Measurements from ENCODE around the gene CRACDL.

The CRACDL gene

GRCh38 chr2:98800330-98801064 lies 135.5 kb downstream of the CRACDL start:
- no peak for DNase-seq

GRCh38 chr2:98799375-98800329 lies 136.4 kb downstream of the CRACDL start:
- DNase-seq: no peak

GRCh38 chr2:98796775-98797544 lies 139.1 kb downstream of the CRACDL start:
- DNase-seq: no peak

- no peak for DNase-seq
These were observed 139.9 kb downstream of the CRACDL start for GRCh38 chr2:98795891-98796676.

- no peak for DNase-seq
These were observed 141.9 kb downstream of the CRACDL start for GRCh38 chr2:98793897-98794830.

- no peak for DNase-seq
These were observed 142.8 kb downstream of the CRACDL start for GRCh38 chr2:98793275-98793674.

- DNase-seq: no peak
These were observed 145.8 kb downstream of the CRACDL start for GRCh38 chr2:98790221-98790620.

GRCh38 chr2:98787700-98788099 lies 148.3 kb downstream of the CRACDL start:
- no peak for DNase-seq

- DNase-seq: no peak
These were observed 149.8 kb downstream of the CRACDL start for GRCh38 chr2:98786179-98786578.

- no peak for DNase-seq
These were observed 153.5 kb downstream of the CRACDL start for GRCh38 chr2:98782570-98782969.

- DNase-seq: no peak
These were observed 154.2 kb downstream of the CRACDL start for GRCh38 chr2:98781822-98782221.

GRCh38 chr2:98778741-98779483 lies 157.1 kb downstream of the CRACDL start:
- no peak for DNase-seq

- DNase-seq: no peak
These were observed 157.9 kb downstream of the CRACDL start for GRCh38 chr2:98778151-98778550.

- no peak for DNase-seq
These were observed 158.3 kb downstream of the CRACDL start for GRCh38 chr2:98777710-98778109.

GRCh38 chr2:98777076-98777475 lies 158.9 kb downstream of the CRACDL start:
- no peak for DNase-seq

GRCh38 chr2:98776136-98776535 lies 159.9 kb downstream of the CRACDL start:
- no peak for DNase-seq

GRCh38 chr2:98775146-98775986 lies 160.7 kb downstream of the CRACDL start:
- peak; percentile 82 to 92 for DNase-seq

GRCh38 chr2:98773907-98774306 lies 162.1 kb downstream of the CRACDL start:
- DNase-seq: no peak

GRCh38 chr2:98773169-98773568 lies 162.9 kb downstream of the CRACDL start:
- no peak for DNase-seq
